ENCODE results near the gene MDK. TPM values are rescaled to one million over a fixed set of nuclear protein-coding genes. Genes with fewer than 3 reads are reported as not detected.
A peak's percentile ranks its signal among the peaks of the same experiment; 100 is the strongest.

MDK gene
- total RNA-seq, 4 donors from 2014 or later = 5.4 to 62.6 (median 22.5) TPM

GRCh38 chr11:46387456-46387855, 6.0 kb downstream of the MDK start:
- H3K9me3 ChIP-seq = no peaks in the 10 kb centered on the region
- H3K27me3 ChIP-seq = peaks cover 22 to 95% (median 22%) of the 10 kb centered on the region in 4 donors

GRCh38 chr11:46387919-46388618, 6.6 kb downstream of the MDK start:
- DNase-seq = no peak
- WGBS, 2 donors = 14 to 29% methylated on average over 9 to 12 of the region's 24 CpGs

More at GRCh38 chr11:46387456-46387855, 6.0 kb downstream of the MDK start:
- Histone ChIP-seq H3K4me1 (peaks cover 31 to 50% (median 35%) of the 10 kb centered on the region in 3 donors), H3K27ac (no peak overlapping the region), H3K36me3 (no peaks in the 10 kb centered on the region), H3K4me3 (no peak overlapping the region)
- no peak for DNase-seq
- intact Hi-C loops (cut with DNase I) = loop anchor here (5.0 kb wide), 1 partner anchor 145 kb away; no protein-coding TSS in a partner anchor
- 74 to 78% methylated on average over 5 of the region's 5 CpGs for WGBS, 2 donors
- TF ChIP-seq CTCF (IDR thresholded peaks at IDR 0.05) = no peak
- no peak for TF ChIP-seq POLR2A (IDR thresholded peaks at IDR 0.05)

GRCh38 chr11:46388619-46389449, 7.4 kb downstream of the MDK start:
- Histone ChIP-seq H3K4me3 (peak overlapping the region in 2 of 4 donors; percentile 40 to 69), H3K4me1 (peaks cover 30 to 51% (median 39%) of the 10 kb centered on the region in 3 donors), H3K9me3 (no peaks in the 10 kb centered on the region), H3K27me3 (peaks cover 22 to 89% (median 22%) of the 10 kb centered on the region in 4 donors), H3K36me3 (no peaks in the 10 kb centered on the region), H3K27ac (no peak overlapping the region)
- WGBS, 2 donors = 6 to 13% methylated on average over 4 to 9 of the region's 21 CpGs
- TF ChIP-seq POLR2A (IDR thresholded peaks at IDR 0.05) (no peak), CTCF (IDR thresholded peaks at IDR 0.05) (no peak)
- no peak for DNase-seq
- intact Hi-C loops (cut with DNase I) = loop anchor here (5.0 kb wide), 1 partner anchor 143 kb away; no protein-coding TSS in a partner anchor

More at GRCh38 chr11:46387919-46388618, 6.6 kb downstream of the MDK start:
- Histone ChIP-seq H3K27ac (no peak overlapping the region), H3K27me3 (peaks cover 22 to 95% (median 22%) of the 10 kb centered on the region in 4 donors), H3K9me3 (no peaks in the 10 kb centered on the region), H3K4me3 (no peak overlapping the region), H3K36me3 (no peaks in the 10 kb centered on the region), H3K4me1 (peaks cover 30 to 50% (median 39%) of the 10 kb centered on the region in 3 donors)
- intact Hi-C loops (cut with DNase I) = loop anchor here (5.0 kb wide), 1 partner anchor 144 kb away; no protein-coding TSS in a partner anchor
- no peak for TF ChIP-seq CTCF (IDR thresholded peaks at IDR 0.05)

- WGBS, 2 donors = 3 to 9% methylated on average over 7 to 27 of the region's 80 CpGs
- Histone ChIP-seq H3K36me3 (no peaks in the 10 kb centered on the region), H3K27me3 (peaks cover 22 to 84% (median 22%) of the 10 kb centered on the region in 4 donors), H3K9me3 (no peaks in the 10 kb centered on the region), H3K4me1 (peaks cover 30 to 51% (median 39%) of the 10 kb centered on the region in 3 donors), H3K4me3 (peak overlapping the region; percentile 17 to 69 (median 39)), H3K27ac (no peak overlapping the region)
- intact Hi-C loops (cut with DNase I) = loop anchor here (5.0 kb wide), 1 partner anchor 143 kb away; no protein-coding TSS in a partner anchor
- DNase-seq = no peak
- TF ChIP-seq POLR2A (IDR thresholded peaks at IDR 0.05) = no peak
- TF ChIP-seq CTCF (IDR thresholded peaks at IDR 0.05) = peak; percentile 62 to 83 (median 74)
These were observed 8.2 kb downstream of the MDK start for GRCh38 chr11:46389450-46390330.
